GM21423 (cell line): Measurements from ENCODE around the gene MLLT1.

Source experiments
- ATAC-seq: cut with Tn5 transposase; IDR thresholded peaks from one replicate; pipeline ENCODE4 v1.9.1; 2021; ENCODE audit warnings: mild to moderate bottlenecking, moderate library complexity; ENCODE audit not compliant: unreplicated experiment

MLLT1 gene

DNA sequence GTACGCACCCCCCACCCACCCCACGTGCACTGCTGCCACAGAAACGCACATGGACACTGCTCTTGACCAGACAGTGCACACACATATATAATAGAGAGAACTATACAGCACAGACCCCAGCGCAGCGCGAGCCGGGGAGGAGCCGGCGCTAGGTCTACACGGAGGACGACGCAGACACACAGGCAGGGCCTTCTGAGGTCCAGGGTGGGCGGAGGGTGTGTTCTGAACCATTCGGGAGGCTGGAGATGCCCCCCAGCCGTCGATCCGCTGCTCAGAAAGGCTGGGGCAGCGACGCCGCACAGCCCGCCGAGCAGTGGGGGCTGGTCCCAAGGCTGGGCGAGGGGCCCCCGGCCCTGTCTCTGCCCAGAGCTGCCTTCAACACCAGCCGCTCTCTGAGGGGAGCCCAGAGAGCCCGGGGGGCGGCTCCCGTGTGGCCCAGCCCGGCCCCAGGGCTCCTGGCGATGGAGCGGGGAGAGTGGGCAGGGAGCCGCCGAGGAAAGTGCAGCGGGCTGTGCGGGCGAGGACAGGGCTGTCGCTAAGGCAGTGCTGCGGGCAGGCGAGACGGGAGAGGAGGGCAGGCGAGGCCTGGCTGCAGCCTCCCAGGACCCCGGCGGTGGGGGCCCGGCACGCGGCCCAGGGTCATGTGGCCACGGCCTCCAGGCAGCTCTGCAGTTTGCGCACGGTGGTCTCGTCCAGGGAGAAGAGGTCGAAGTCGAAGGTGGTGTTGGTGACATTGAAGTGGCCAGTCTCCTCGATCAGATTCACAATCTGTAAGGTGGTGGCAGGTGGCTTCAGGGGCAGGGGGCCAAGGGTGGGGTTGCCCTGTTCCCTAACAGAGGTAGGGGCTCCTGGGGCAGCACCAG is 67.1 kb downstream of the MLLT1 start:
- no peak for ATAC-seq

DNA sequence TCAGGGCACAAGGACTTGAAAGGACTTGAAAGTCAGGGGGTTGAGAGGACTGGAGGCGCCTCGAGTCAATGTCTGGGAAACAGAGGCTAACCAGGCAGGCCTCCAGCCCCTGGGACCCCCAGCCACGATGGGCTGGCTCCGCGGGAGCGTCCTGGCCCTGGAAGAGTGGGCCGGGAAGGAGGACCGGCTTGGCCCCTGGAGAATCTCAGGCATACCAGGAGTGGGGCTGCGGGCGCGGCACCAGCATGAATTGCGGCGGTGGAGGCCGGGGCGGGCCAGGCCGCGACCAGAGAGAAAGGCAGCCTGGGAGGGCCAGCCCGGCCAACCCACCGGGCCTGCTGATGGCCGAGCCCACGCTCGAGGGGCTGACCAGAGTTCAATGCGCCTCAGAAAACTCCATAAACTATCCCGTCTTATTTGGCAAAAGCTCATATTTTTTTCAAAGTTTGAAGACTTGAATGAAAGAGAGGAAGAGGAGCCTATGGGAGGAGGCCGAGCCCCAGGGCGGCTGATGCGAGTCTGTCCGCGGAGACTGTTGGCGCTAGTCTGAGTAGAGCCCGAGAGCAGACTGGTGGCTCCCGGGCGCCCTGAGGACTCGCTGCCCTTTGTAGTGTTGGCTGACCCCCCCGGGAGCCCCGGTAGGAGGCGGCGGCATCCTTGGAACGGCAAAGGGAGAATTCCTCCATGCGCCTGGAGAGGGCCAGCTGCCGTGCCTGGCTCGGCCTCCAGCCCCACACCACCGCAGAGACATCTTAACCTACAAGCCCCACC is 68.0 kb downstream of the MLLT1 start:
- no peak for ATAC-seq

DNA sequence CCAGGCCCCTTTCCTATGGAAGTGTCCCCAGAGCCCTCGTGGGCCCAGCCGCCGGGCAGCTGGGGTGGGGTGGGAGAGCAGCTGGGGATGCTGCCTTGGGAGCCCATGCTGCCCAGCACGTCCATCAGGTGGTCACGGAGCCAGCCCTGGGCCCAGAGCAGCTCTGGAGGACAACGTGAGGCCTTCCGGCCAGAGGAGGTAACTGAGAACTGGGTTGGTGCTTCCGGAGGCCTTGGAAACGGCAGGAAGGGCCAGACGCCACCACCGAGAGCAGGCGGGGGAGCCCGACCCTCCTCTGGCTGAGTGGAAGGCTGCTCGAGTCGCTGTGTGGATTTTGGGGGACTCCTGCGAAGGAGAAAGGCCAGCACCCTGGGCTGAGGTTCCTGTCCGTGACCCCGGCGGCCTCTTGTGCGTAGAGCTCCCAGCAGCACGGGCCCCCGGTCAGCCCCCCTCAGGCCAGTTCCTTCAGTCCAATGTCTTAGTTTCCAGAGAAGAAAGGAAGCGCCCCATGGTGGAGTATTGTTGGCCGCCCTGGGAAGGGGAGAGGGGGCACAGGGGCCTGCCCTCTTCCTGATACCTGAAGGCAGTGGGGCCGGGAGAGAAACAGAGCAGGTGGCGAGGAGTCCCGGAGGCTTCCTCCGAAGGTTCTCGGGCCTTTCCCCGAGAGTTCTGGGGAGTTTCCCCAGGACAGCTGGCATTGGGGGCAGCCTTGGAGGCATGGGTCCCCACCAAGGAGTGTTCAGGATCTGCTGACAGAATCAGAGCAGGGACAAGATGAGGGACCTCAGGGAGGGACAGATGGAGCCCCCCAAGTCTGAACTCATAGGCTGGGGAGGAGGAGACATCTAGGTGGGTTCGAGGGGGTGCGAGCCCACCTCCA is 68.8 kb downstream of the MLLT1 start:
- ATAC-seq: no peak

DNA sequence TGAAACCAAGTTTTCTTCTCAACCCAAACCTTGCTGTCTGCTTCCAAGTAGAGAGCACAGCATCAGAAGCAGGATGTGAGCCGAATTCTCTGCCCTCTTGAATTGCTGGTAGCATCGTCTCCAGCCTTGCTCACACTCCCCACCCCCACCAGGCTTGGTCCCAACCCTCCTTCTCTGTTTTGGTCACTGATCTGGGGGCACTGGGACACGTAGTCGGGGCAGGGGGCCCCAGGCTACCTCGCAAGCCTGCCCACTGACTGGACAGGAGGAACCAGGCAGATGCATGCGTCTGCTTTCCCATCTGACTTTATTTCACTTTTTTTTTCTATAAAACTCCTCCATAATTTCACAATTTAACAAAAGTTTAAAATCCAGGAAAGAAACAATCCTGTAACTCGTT is 69.7 kb downstream of the MLLT1 start:
- ATAC-seq: no peak

DNA sequence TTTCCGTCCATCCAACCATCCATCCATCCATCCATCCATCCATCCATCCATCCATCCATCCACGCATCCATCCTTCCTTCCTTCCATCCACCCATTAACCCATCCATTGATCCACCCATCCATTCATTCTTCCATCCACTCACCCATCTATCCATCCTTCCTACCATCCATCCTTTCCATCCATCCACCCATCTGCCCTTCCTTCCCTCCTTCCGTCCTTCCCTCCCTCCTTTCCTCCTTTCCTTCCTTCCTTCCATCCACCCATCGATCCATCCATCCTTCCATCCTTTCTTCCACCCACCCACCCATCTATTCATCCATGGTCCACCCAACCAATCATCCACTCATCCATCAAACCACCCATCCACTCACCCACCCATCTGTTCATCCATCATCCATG is 70.1 kb downstream of the MLLT1 start:
- no peak for ATAC-seq

DNA sequence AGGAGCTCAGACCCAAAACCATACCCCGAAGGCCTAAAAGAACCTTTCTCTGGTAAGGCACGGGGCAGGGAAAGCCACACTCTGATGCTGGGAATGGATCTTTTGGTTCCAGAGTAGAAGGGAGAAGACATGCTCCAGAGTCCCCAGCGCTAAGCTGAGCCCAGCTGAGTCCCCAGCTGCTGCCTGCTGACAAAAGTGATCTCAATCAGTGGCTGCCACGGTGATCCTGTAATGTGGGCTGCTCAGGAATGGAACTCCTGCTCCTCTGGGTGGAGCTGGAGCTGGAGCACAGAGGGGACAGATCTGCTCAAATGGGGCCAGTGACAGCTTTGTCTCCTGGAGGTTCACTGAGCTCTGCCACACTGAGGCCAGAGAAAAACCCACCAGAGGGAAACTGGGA is 70.5 kb downstream of the MLLT1 start:
- ATAC-seq: no peak

DNA sequence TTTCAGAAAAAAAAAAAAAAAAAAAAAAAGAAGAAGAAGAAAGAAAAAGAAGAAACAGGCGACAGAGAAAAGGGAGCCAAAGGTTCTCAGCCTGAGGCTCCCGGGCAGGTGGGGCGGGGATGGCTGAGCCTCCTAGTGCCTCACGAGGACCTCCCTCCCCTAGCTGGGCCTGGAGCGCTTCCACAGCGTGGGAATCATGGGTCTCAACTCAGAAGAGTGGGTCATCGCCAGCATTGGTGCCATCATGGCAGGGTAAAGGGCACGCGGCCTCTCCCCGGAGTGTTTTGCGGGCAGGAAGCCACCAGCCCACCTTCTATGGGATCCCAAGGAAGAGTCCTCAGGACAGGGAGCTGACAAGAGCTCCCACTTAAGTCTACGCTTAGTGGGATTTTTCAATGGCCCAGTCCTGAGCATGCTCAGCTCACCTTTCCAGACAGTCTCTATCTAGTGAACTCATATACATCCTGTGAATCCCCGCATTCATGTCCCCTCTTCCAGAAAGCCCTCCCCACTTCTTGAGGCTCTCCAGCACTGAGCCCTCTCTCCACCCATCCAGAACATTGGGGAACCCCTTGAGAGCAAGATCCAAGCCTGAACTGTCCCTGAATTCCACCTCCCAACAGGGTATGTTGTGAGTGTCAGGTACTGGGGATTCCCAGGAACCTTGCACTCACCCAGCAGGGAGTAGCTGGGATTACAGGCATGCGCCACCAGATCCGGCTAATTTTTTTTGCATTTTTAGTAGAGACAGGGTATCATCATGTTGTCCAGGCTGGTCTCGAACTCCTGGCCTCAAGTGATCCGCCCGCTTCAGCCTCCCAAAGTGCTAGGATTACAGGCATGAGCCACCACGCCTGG is 74.7 kb downstream of the MLLT1 start:
- ATAC-seq: no peak

DNA sequence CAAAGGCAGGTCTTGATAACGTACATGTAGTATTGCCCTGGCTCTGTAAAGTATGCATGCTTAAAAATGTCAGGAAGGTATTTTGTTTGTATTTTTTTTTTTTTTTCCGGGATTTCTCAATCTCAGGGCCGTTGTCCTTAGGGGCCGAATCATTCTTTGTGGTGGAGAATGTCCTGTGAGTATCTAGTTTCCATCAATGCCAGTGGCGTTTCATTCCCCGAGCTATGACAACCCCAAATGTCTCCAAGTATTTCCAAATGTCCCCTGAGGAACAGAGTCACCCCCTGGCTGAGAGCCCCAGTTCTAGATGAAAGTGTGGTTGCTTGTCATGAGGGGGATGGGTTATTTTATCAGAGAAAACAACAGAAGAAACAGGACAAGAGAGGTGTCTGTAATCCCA is 75.6 kb downstream of the MLLT1 start:
- ATAC-seq: no peak

DNA sequence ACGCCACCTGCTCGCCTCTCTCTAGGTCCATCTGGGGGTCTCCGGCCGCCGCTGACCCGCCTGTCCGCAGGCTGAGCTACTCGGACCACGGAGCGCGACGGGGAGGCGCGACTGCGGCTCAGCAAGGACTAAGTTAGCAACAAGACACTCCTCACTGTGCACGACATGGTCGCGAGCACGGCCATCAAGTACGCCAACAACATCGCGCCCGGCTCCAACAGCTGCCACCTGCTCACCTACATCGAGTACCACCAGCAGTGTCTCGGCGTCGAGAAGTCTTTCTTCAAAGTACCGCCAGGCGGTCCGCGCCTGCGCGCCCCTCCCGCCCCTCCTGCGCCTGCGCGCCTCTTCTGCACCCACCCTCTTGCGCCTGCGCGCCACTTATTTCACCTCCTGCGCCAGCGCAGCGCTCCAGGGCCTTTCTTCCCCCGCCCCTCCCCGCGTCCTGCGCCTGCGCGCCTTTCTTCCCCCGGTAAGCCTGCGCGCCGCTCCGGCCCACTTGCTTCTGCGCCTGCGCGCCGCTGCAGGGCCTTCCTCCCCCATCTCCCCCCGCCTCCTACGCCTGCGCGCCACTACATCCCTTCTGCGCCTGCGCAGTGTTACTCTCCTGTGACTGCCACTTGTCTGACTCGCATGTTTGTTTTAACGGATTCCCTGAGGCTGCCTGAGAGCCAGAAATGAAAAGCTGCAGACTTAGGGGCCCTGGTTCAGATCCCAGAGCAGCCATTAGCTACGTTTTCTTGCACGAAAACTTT is 80.4 kb downstream of the MLLT1 start:
- ATAC-seq: peak; percentile 70

DNA sequence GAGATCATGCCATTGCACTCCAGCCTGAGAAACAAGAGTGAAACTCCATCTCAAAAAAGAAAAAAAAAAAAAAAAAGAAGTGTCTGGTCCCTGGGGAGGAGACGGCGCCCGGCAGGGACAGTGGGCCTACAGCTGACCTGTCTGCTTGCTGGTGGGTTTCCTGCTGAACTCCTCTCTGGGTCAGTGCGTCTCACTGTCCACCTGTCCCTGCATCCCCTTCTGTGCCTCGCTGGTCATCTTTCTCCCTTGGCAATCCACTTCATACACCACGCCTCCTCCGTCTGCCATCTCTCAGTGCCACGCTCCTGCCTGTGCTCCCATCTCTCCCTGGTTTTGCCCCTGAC is 80.9 kb downstream of the MLLT1 start:
- ATAC-seq: no peak

DNA sequence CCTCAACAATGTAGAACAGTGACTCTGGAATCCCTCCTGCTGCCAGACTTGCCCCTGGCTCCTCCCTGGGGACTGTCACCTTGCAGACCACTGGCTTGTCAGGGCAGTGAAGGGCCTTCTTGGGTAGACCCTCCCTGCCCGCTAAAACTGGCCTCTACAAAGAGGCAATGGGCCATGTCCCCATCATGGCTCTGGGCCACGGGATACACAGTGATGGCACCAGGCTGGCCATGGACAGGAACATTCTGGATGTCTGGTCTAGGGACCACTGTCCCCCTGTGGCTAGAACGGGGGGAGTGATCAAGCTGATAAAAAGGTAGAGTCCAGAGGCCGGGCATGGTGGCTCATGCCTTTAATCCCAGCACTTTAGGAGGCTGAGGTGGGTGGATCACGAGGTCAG is 83.4 kb downstream of the MLLT1 start:
- ATAC-seq: no peak

DNA sequence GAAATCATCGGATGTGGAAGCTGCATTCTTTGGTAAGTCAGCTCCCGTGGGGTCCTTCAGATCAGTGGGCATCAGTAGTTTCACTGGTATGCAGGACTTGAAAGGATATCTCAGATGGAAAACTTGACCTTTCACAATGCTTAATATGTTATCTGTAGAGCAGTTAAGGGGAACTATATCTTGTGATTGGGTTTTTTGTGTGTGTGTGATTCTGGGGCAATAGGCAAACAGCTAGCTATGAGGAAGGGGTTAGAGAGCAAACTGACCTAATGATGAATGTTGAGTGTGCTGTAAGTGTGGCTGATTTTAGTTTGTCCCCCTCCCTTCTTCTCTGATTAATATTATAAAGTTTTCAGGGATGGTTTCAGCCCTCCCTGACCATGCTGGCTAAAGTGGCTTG is 91.0 kb downstream of the MLLT1 start:
- no peak for ATAC-seq

DNA sequence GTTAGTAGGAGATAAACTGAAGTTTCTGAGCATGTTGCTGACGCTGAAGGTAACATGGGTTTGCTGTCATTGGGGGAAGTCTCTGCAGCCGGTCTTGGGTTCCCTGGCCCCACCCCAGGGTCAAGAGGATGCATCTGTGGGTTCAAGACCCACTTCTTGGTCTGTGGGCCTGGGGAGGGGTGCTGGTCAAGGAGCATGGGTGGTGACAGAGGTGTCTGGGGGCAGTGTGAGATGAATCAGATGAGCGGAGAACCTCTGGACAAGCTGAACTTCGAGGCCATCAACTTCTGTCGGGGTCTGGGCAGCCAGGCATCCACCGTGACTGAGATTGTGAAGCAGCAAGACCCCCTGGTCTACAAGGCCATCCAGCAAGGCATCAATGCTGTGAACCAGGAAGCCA is 92.4 kb downstream of the MLLT1 start:
- no peak for ATAC-seq

DNA sequence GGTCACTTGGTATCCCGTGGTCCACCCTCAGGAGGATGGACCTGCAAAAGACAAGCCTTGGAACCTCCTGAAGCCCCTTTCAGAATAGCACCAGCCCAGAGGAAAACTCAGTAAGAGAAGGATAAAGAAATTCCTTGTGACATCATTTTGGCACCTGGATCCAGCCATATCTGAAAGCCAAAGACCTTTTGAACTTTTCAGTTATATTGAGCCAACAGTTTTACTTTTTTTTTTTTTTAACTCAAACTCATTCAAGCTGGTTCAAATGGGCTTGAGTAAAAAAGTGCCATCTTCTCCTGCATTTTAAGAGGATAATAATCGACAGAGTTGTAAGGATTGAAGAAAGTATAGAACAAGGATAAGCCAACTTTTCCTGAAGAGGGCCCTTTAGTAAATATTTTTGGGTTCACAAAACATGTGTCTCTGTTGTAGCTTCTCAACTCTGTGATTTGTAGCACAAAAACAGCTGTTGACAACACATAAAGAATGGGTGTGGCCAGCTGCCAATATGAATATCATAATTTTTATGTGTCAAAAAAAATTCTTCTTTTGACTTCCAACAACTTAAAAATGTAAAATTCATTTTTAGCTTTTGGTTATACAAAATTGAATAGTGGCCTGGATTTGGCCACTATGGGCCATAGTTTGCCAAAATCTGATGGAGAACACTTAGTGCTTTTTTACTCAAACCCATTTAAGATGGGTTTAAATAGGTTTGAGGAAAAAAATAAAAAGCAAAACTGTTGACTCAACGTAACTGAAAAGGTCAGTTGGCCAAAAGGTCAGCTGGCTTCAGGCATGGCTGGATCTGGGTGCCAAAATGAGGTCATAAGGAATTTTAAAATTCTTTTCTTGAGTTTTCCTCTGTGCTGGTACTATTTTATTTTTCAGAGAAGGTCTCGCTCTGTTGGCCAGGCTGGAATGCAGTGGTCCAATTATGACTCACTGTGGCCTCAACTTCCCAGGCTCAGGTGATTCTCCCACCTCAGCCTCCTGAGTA is 93.6 kb downstream of the MLLT1 start:
- ATAC-seq: no peak

DNA sequence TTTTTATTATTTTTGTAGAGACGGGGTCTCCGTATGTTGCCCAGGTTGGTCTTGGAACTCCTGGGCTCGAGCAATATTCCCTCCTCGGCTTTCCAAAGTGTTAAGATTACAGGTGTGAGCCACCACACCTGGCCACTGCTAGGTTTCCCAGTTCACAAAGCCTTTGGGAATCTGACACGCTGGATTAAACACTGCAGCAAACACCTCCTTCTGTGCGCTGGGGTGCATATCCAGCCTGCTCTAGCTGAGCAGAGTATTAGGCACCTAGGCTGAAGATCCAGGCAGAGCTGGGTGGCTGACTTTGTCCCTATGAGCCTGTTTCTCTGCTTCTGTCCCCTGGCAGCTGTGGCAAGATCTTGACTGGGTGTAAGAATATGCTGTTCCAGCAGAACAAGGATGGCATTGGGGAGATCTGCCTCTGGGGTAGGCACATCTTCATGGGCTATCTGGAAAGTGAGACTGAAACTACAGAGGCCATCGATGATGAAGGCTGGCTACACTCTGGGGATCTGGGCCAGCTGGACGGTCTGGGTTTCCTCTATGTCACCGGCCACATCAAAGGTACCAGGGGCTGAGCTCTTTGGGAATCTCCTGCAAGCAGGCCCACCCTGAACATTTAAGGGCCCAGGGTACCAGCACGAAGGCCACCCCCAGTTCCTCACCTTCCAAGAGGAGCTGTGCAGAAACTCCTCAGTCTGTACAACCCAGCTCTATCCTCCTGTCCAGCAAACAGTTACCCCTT is 94.5 kb downstream of the MLLT1 start:
- ATAC-seq: no peak

DNA sequence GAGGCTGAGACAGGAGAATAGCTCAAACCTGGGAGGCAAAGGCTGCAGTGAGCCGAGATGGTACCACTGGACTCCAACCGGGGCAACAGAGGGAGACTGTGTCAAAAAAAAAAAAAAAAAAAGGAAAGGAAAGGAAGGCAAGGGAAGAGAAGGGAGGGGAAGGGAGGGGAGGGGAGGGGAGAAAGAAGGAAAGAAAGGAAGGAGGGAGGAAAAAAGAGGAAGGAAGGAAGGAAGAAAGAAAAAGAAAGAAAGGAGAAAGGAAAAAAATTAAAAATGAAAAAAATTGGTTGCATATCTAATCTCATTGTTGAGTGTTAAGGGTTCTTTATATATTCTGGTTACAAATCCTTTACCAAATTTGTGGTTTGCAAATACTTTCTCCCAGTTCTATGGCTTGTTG is 98.7 kb downstream of the MLLT1 start:
- ATAC-seq: no peak

DNA sequence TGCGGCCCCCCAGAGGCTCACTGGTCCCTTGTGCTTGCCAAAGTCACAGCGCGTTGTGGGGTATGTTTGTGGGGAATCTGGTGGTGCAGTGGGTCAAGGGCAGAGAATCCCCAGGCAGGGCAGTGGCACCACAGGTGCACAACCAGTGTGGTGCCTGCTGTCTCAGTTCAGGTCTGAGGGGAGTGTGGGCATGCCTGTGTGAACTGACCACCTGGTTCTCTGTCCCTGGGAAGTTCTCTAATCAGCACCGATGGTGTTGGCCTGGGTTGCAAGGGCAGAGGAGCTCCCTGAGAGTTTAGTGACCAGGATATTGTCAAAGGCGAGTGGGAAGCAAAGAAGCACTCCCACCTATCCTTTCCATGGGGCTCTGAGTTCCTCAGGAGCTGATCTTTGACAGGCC is 106.6 kb downstream of the MLLT1 start:
- ATAC-seq: no peak
